Ovary (tissue), 3 donors: Measurements from ENCODE around the gene TTLL3.

Experiments
- EP300 ChIP-seq: sonication (generic); formaldehyde crosslinking; IDR thresholded peaks from one replicate; pipeline ENCODE4 v1.6.1; 2017; ENCODE audit warnings: antibody characterized with exemption
- POLR2A ChIP-seq: fragments of 450-650 bp; IDR thresholded peaks from one replicate; pipeline ENCODE4 v1.6.1; 2017; ENCODE audit warnings: antibody characterized with exemption, mild to moderate bottlenecking, moderate library complexity
- TF ChIP-seq, protein P1 (sequence below), 3 donors: fragments of 450-650 bp in 2 of 3; fragments of 200-600 bp in 1 of 3; IDR thresholded peaks; one replicate each; pipeline versions ENCODE4 v1.5.1 to v1.8.0; 2016 to 2022; ENCODE audit warnings: antibody characterized with exemption in 3 of 3, mild to moderate bottlenecking in 1 of 3
- donor health status: DM: no; HTN: no; CAD: no.

DNA sequence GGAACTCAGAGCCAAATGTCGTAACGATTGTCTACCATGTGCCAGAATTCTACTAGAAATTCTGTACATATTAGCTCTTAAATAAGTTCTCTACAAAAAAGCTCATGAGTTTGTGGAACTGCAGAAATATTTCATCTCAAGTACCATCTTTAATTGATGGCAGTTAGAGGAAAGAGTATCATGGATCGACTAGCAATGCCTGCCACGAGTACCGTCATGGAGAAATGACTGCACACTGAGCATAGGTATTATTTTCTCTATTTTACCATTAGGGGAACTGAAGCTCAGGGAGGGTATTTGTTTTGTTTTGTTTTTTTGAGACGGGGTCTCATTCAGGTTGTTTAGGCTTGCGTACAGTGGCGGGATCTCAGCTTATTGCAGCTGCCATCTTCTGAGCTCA lies 31.0 kb downstream of the TTLL3 start:
- TF ChIP-seq, protein P1, sequence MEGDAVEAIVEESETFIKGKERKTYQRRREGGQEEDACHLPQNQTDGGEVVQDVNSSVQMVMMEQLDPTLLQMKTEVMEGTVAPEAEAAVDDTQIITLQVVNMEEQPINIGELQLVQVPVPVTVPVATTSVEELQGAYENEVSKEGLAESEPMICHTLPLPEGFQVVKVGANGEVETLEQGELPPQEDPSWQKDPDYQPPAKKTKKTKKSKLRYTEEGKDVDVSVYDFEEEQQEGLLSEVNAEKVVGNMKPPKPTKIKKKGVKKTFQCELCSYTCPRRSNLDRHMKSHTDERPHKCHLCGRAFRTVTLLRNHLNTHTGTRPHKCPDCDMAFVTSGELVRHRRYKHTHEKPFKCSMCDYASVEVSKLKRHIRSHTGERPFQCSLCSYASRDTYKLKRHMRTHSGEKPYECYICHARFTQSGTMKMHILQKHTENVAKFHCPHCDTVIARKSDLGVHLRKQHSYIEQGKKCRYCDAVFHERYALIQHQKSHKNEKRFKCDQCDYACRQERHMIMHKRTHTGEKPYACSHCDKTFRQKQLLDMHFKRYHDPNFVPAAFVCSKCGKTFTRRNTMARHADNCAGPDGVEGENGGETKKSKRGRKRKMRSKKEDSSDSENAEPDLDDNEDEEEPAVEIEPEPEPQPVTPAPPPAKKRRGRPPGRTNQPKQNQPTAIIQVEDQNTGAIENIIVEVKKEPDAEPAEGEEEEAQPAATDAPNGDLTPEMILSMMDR (IDR thresholded peaks at IDR 0.05): no peak
- no peak for TF ChIP-seq POLR2A
- TF ChIP-seq EP300: no peak
